GM12874 (cell line): Measurements from ENCODE around the gene NR3C2.

ENCODE experiments used
- CTCF ChIP-seq: IDR thresholded peaks from 2 replicates; pipeline ENCODE4 v1.5.1; 2011; ENCODE audit warnings: low read depth, mild to moderate bottlenecking, control low read depth, low read length, moderate library complexity; ENCODE audit not compliant: insufficient read depth

NR3C2 gene

GRCh38 chr4:148415500-148415899 is 26.7 kb downstream of the NR3C2 start:
- TF ChIP-seq CTCF, result no peak

GRCh38 chr4:148412460-148412994 is 29.7 kb downstream of the NR3C2 start:
- TF ChIP-seq CTCF, result no peak

- TF ChIP-seq CTCF, result no peak
These were observed 36.9 kb downstream of the NR3C2 start for GRCh38 chr4:148405161-148405893.

GRCh38 chr4:148398988-148399387 is 43.2 kb downstream of the NR3C2 start:
- no peak for TF ChIP-seq CTCF

DNA sequence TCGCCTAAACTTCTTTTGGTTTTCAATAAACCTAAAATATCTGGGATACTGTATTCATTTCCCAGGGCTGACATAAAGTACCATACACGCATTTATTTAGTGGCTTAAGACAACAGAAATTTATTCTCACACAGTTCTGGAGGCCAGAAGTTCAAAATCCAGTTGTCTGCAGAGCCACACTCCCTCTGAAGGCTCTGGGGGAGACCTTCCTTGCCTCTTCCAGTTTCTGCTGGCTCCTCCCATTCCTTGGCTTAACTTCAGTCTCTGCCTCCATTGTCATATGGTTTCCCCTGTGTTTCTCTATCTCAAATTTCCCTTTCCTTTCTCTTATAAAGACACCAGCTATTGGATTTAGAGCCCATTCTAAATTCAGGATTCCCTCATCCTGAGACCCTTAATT is 44.4 kb downstream of the NR3C2 start:
- TF ChIP-seq CTCF, result no peak

GRCh38 chr4:148396986-148397673 is 45.1 kb downstream of the NR3C2 start:
- TF ChIP-seq CTCF, result no peak

DNA sequence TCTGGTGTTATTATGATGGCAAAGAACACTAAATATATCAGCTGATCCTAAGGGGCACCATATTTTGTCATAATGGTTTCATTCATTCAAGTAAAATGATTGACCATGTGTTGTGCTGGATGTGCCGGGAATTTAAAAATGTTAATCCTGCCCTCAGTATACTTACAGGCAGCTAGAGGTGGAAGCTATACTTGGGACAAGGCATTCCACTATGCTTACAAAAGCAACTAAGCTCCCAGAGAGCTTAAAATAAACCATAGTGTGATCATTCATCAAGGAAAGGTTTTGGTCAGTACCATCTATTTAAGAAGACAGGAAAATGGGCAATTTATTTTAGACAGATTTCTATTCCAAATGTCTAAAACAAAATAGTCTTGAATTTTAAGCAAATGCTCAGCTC is 46.4 kb downstream of the NR3C2 start:
- TF ChIP-seq CTCF, result no peak
